ENCODE measurements around the gene PGBD1.
A peak's percentile ranks its signal among the peaks of the same experiment; 100 is the strongest.

Gene PGBD1

DNA sequence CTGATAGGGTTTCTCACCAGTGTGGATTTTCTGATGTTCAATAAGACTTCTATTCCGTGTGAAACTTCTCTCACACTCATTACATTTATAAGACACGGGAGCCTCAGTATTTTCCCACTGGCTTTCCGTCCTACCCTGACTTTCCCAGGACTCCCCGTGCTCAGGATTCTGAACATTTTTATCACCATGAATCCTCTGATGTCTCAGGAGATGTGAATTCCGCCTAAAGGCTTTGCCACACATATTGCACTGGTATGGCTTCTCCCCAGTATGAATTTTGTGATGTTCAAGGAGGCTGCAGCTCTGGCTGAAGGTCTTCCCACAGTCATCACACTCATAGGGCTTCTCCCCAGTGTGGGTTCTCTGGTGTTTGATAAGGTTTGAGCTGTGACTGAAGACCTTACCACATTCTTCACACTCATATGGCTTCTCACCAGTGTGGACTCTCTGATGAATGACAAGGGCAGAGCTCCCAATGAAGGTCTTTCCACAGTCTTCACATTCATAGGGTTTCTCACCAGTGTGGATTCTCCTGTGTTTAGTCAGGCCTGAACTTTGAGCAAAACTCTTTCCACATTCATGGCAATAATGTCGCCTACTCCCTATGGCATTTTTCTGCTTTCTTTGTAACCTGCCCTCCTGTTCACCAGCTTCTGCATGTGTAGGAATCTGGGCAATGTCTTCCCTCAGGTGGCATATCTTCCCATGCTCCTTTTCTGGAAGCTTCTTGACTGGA is 36.0 kb upstream of the PGBD1 start:
- in situ Hi-C loops (cut with MboI; ENCODE audit: low pct_unique_long_range_greater_than_20kb, low sequenced_read_pairs, unreplicated experiment): no loop called here
- no peak for DNase-seq (ENCODE audit: low spot score)
- TF ChIP-seq, protein P1, sequence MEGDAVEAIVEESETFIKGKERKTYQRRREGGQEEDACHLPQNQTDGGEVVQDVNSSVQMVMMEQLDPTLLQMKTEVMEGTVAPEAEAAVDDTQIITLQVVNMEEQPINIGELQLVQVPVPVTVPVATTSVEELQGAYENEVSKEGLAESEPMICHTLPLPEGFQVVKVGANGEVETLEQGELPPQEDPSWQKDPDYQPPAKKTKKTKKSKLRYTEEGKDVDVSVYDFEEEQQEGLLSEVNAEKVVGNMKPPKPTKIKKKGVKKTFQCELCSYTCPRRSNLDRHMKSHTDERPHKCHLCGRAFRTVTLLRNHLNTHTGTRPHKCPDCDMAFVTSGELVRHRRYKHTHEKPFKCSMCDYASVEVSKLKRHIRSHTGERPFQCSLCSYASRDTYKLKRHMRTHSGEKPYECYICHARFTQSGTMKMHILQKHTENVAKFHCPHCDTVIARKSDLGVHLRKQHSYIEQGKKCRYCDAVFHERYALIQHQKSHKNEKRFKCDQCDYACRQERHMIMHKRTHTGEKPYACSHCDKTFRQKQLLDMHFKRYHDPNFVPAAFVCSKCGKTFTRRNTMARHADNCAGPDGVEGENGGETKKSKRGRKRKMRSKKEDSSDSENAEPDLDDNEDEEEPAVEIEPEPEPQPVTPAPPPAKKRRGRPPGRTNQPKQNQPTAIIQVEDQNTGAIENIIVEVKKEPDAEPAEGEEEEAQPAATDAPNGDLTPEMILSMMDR (IDR thresholded peaks at IDR 0.05; ENCODE audit: extremely low read depth, insufficient read depth, missing control alignments): no peak

DNA sequence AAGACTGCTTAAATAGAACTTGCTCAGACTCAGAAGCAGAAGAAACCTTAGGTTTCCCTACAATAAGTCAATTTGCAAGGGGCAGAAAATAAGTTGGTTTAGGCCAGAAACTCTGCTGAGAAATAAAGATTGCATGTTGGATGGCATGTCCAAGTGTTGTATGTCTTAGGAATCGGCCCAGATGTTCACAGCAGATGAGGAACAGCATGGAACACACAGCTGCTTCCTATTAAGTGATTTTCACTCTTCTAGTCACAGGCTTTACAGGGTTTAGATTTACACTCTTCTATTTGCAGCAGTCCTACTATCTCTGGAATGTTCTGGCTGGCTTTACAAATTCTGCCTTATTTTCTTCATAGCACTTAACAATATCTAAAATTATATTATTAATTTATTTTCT is 32.5 kb upstream of the PGBD1 start:
- in situ Hi-C loops (cut with MboI; ENCODE audit: low pct_unique_long_range_greater_than_20kb, low sequenced_read_pairs, unreplicated experiment): no loop called here
- TF ChIP-seq, protein P1 (IDR thresholded peaks at IDR 0.05; ENCODE audit: extremely low read depth, insufficient read depth, missing control alignments): no peak
- DNase-seq (ENCODE audit: low spot score): no peak

DNA sequence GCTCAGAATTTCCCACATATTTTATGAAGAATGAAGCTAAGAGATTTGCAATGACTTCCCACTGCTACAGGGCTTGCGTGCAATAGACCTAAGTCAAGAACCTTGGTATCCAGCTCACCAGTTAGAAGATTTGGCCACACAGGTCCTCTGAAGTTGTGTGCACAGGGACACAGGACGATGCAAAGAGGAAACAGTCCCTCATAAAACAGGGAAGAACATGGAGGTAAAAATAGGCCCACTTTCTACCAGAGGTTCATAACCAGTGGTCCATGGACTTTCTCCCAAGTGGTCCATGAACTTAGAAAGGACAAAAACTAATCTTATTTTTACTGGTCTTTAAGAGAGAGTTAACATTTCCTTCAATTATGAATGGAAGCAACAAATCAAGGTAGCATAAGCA is 30.6 kb upstream of the PGBD1 start:
- in situ Hi-C loops (cut with MboI; ENCODE audit: low pct_unique_long_range_greater_than_20kb, low sequenced_read_pairs, unreplicated experiment): no loop called here
- TF ChIP-seq, protein P1 (IDR thresholded peaks at IDR 0.05; ENCODE audit: extremely low read depth, insufficient read depth, missing control alignments): no peak
- no peak for DNase-seq (ENCODE audit: low spot score)

DNA sequence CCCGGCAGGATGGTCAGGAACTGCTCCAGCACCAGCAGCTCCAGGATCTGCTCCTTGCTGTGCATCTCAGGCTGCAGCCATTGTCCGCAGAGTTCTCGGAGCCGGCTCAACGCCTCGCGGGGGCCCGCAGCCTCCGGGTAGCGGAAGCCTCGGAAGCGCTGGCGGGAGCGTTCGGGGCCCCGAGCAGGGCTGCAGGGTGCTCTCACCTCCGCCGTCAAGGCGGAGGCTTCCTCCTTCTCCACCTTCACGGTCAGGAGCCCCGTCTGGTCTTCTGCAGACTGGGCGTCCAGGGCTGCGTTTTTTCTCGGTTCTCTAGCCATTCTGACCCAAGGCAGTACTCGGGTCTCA is 29.7 kb upstream of the PGBD1 start:
- in situ Hi-C loops (cut with MboI; ENCODE audit: low pct_unique_long_range_greater_than_20kb, low sequenced_read_pairs, unreplicated experiment): no loop called here
- TF ChIP-seq, protein P1 (IDR thresholded peaks at IDR 0.05; ENCODE audit: extremely low read depth, insufficient read depth, missing control alignments): no peak
- peak; percentile 38 for DNase-seq (ENCODE audit: low spot score)

DNA sequence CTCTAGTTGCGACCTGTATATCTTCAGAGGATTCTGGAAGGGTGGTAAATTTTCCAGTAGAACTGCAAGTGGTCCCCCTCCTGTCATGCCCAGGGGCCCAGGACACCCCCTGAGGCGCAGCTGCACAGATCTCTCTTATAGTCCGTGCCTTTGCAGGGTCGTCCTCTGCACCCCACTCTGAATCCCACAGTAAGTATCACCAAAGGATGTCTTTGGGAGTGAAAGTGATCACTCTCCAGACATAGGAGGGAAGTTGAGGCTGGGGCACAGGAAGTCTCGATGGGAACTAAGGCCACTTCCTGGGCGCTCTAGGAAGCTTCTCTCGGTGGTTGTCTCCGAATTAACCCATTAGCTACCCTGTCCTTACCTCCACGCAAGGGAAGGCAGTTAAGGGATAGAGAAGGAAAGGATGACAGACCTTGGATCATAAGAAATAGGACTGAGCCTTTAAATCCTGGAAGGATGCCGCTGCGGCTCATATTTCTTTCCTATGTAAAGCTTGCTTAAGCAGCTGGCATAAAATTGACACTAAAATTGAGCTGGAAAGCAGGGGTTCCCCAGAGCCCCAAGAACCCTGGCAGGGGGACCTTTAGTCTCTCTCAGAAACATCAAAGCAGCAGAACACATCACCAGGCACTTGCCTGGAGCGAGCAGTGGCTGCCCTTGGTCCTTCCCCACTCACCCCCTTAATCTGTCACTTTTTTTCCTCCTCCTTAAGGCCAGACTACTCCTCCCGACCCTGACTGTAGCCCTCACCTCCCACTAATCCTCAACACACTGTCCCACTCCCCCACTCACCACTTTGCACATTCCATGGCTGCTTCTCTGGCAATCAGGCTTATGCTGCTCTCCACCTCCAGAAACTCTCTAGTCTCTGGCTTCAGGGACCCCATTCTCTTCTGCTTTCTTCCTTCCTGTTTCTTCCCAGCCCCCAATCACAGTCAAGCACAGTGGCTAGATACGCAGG is 29.1 kb upstream of the PGBD1 start, which contains the start of gene ZKSCAN4:
ZKSCAN4 (minus strand) TSS at position 261 of the 967 bp plus-strand sequence. CDS start 289 bp downstream, outside the sequence.
- TF ChIP-seq, protein P1 (IDR thresholded peaks at IDR 0.05; ENCODE audit: extremely low read depth, insufficient read depth, missing control alignments): no peak
- in situ Hi-C loops (cut with MboI; ENCODE audit: low pct_unique_long_range_greater_than_20kb, low sequenced_read_pairs, unreplicated experiment): no loop called here

DNA sequence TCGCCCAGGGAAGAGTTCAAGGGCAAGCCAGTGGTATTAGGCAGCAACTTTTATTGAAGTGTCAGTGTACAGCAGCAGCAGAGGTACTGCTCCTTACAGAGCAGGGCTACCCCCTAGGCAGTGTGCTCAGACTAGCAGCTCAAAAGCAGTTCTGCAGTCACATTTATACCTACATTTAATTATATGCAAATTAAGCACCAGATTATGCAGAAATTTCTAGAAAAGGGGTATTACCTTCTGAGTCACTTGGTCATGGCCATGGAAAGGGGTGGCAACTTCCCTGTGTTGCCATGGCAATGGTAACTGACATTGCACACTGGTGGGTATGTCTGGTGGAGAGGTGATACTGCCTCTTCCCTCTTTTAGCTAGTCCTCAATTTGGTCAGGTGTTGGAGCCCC is 27.3 kb upstream of the PGBD1 start:
- in situ Hi-C loops (cut with MboI; ENCODE audit: low pct_unique_long_range_greater_than_20kb, low sequenced_read_pairs, unreplicated experiment): no loop called here
- TF ChIP-seq, protein P1 (IDR thresholded peaks at IDR 0.05; ENCODE audit: extremely low read depth, insufficient read depth, missing control alignments): no peak
- DNase-seq (ENCODE audit: low spot score): no peak

More for the DNA sequence above, 29.1 kb upstream of the PGBD1 start, which contains the start of gene ZKSCAN4:
- DNase-seq (ENCODE audit: low spot score): peak; percentile 83

All from GM13977 (cell line).